HG03066 (cell line): ENCODE measurements around the gene ST8SIA5.

Source experiments
- ATAC-seq: cut with Tn5 transposase; IDR thresholded peaks from one replicate; pipeline ENCODE4 v1.9.1; 2021; ENCODE audit warnings: low read depth; ENCODE audit not compliant: unreplicated experiment

ST8SIA5 gene

DNA sequence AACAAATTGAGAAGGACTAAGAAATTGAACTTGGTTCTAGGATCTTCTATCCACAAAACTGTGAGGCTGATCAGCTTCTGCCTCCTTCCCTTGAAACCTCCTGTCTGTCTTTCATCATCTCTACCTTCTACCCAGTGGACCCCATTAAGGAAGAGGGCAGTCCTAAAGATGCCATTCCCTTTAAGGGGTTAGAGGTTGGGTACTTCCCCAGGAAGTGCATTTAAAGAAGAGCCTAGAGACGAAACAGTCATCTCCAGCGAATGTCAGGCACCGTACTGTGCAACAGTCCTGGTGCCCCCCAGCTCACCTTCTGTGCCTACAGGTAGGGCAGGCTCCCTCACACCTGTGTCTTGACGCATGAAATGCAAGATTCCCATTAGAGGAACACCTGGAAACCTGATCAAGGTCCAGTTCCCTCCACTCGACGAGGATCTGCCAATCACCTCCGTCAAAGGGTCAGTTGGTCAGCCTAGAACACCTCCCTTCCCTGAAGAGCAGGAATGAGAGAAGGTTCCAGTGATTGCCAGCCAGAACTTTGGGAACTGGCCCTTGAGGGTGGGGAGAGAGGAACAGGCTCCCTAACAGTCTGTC is 120.7 kb downstream of the ST8SIA5 start:
- no peak for ATAC-seq

DNA sequence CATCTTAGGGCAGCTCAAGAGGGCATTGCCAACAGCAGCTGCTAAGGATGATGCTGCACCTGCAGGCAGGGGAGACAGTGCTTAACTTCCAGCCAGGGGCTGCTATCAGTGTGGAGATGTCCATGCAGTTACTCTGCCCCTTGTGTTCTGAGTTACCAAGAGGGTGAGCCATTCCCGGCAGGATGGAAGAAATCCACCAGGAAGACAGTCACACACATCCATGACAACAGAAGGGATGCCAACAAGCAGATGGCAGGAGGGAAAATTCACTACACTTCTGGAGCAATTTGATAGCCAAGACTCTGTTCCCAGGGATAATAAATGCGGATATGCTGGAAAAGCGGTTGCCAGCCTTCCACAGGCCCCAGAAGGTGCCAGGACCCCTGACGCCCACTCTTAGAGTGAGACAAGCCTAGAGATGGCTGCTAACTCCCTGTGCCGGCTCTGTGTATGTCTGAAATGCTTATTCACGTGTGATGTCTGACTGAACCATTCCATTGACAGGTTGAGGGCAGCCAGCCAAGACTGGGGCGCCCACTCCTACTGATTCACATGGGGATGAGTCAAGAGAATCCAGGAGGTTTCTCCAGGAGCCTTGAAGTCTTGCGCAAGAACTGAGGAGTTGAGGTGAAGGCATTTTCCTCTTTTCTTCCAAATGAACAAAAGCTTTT is 124.3 kb downstream of the ST8SIA5 start:
- no peak for ATAC-seq

DNA sequence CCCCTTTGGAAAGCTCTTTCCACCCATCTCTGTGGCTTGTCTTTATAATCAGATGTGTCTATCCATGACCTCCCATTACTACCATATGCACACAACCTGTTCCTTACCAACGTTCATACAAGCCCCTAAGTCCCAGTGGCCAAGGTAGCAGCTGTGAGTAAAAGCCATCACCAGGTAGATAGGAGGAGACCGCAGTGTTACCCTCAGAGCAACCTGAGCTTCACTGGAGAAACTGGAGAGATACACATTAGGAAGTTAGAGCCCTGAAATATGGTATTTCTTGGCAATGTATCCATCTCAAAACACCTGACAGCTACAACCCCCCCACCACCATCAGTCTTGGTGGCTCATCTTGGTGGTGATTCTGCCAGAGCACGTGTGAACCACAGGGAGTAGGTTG is 125.9 kb downstream of the ST8SIA5 start:
- no peak for ATAC-seq

DNA sequence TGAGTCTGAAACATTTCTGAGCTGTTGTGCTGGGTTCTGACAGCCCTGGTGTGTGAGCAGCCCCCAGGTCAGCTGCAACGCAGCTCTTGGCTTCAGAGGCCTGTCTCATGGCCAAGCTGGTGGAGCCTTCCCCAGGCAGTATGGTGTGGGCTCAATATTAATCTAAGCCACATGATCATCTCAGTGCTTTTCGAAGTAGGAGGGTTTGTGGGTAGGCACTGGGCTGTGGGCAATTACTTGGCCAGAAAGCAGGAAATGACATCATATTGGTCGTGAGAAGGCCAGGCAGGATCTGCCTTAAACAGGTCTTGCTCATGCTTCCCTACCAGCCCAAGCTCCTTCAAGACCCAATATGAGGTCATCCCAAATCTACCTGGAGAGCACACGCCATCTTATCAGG is 126.7 kb downstream of the ST8SIA5 start:
- no peak for ATAC-seq

DNA sequence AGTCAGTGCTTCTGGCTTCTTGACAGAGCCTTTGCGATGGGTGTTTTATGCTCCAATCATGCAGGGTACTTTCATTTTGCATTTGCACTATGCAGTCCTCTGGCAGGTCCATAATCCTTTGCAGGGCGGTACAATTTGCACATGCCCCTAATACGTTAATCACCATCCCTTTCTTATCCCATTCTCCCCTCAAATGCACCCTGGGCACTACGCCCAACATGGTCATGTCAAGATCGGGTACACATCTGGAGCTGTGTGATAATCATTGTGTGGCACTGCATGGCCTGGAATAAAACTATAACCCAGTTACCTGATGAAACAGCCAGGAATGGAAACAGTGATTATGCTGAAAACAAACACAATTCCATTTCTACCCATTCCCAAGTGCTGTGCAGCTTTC is 127.5 kb downstream of the ST8SIA5 start:
- no peak for ATAC-seq

DNA sequence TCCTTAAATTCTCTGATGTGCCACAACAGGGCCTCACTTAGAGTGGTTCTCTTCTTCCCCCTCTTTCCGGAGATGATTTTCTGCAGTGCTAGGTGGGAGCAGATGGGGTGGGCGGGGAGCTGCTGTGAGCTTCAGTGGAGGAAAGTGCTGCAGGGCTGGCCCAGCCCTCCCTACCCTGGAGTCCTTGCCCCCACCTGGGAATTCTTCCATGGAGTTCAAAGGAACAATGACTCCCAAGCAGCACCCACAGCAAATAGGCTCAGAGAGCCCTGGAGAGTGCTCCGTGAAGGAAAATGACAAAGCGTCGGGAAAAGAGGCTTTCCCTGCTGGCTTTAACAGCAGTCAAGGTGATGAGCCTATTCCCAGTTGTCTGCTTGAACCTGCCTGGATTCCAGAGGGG is 128.6 kb downstream of the ST8SIA5 start:
- ATAC-seq: no peak

DNA sequence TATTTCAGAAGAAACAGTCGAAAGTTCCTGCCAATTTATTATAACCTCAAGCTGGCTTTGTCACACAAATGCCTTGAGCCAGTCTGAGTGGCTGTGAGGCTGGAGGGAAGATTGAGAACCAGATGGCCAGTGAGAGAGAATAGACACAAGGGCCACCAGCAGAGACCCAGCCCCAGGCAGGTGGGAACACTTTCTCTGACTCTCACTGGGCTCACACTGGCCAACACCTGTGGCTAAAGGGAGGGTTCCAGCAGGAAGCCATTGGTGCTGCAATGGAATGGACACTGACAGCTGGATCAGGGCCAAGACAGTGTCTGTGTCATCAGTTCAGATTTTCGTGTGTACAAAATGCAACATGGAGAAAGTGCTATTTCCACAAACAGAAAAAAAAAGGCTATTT is 129.7 kb downstream of the ST8SIA5 start:
- no peak for ATAC-seq

DNA sequence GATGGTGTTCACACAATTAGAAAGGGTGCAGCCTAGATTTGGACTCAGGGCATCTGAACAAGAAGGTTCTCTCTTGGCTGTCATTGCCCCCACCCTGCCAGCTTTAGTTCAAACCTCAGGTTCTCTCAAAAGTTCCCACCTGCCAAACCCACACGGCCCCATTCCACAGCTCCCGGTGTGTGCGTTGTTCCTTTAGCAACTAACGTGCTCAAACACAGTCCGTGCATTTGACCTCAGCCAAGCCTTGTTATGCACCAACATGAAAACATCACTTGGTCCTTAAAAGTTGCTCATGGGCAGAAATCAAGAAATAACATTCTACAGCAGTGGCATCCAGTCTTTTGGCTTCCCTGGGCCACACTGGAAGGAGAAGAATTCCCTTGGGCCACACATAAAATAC is 131.8 kb downstream of the ST8SIA5 start:
- ATAC-seq: no peak

DNA sequence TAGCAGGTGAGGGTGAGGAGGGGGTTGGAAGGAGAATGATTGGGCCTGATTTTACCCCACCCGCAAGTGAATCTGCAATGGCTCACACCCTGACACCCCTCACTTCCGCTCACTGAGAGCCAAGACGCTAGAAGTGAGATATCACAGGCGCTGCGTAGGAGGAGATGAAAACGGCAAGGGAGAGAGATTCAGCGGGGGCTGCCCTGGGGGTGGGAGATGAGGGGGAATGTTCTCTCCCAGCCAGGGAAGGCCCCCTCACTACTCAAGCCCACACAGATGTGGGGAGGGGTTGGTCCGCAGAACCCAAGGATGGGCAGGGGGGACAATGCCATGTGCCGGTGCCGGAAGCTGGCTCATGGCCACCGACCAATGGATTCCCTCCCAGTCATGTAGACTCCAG is 132.7 kb downstream of the ST8SIA5 start:
- ATAC-seq: no peak

DNA sequence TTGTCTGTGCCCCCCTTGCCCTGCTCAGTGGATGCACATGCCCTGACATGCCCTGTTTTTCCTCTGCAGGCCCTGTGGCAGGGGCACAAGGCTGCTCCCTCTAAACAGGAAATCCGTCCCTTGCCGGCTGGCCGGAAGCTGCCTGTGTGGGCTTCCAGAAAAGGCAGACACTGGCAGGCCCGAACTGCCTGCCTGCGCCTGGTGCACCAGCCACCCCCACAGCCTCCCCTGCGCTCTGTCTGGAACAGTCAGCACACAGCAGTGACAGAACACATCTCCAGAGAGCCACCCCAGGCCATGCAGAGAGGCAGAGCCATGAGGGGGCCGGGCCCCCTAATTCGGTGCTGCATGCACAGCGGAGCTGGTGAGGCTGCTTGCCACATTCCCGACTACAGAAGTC is 133.3 kb downstream of the ST8SIA5 start:
- no peak for ATAC-seq

DNA sequence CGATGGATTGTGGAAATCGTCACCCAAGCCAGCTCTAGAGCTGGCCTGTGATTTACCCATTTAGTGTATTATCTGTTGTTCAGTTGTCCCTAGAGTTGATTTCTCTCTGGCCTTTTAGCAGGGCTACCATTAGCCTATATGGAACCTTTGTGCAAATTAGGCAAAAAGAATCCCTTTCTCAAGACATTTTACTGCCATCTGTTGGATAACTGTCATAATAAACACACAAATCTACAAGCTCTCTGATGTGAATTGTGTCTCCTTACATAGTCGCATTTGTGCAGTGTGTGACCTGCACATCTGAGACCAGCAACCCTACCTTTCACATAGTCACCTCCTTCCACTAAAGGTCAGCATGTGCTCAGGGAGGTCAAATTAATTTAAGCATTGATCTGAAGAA is 133.9 kb downstream of the ST8SIA5 start:
- ATAC-seq: no peak

DNA sequence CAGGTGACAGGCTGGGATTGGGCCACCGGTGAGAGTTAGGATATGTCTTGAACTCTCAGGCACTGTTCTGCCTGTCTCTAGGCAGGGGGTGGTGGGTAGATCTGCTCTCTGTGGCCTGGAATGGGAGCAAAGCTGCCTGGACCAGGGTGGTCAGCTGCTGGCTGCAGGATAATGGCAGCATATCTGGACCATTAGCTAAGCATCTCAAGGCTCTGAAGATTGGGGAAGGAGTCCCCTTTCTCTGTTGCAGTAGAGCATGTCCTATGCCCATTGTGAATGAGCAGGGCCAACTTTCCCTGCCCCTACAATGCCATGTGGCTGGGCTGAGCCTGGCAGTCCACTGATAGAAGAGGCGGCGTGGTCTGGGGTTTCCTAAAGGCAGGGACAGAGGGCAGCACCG is 134.4 kb downstream of the ST8SIA5 start:
- ATAC-seq: no peak

DNA sequence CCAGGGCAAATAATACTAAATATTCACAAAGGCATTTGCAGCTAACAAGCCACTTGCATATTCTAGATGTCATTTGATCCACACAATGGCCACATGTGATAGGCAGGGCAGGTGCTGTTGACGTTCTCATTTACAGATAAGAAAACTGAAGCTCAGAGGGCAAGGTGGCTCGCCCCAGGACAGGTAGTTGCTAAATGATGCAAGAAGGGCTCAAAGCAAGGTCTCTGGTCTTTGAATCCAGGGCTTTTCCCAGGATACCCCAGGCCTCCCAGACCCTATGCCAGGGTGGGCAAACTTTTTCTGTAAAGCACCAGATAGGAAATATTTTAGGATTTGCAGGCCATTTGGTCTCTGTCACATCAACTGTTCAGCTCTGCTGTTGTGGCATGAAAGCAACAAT is 135.0 kb downstream of the ST8SIA5 start:
- ATAC-seq: no peak

DNA sequence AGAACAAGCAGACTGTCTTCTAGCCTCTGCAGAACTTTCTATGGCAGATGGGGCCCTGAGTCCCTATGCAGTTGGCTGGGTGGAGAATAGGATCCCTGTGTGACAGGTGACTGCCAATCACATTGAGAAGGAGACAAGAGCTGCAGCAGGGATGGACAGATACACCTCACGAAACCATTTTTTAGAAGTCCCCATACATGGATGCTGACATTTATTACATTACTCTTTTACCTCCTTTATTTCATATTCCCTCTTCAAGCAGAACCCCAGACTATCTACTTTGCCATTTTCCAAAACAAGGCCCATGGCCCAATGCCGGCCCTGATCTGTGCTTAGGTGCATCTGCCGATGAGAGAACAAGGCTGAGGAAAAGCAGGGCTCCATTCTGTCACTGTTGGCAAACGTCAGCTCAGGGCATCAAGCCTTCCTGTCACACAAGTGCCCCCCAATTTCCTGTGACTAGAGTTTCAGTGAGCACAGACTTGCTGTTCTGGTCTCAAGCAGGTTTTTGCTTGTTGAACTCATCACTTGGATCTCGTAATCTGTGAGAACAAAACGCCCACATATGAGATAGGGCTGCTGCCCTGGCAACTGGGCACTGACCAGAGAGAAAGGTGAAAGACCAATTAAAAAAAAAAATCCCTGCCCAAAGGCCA is 135.6 kb downstream of the ST8SIA5 start:
- ATAC-seq: no peak

DNA sequence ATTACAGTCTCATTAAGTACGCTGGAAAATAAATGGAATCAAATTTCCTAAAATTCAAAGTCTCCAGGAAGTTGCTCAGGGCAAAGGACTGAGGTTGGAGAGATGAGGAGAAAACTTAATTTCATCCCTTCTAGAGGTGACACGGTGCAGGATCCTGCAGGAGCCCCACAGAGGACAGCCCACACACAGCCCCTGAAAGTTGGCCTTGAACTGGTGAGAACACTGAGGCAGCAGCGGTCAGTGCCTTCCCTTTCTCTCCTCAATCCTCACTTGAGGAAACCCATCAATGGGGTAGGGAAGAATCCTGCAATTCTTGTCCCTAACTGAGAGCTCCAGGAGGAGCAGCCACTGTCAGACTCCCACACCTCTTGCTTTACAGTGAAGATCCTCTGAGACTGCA is 137.3 kb downstream of the ST8SIA5 start:
- ATAC-seq: no peak
